Retina (tissue), 1 donor: ENCODE data around the gene MYL10.
"Not testable (repeated sequence)": the region's sequence is repeated elsewhere in the genome, so short reads cannot be mapped to it uniquely, and the experiment has no call there.

Experiments
- DNase-seq: peaks from one replicate; pipeline ENCODE4 v3.0.0-alpha.2; 2016

Gene MYL10

GRCh38 chr7:101618207-101618839 lies 10.8 kb downstream of the MYL10 start:
- no peak for DNase-seq

- no peak for DNase-seq
These were observed 11.5 kb downstream of the MYL10 start for GRCh38 chr7:101617451-101618206.

- DNase-seq, result no peak
These were observed 13.7 kb downstream of the MYL10 start for GRCh38 chr7:101615446-101615845.

- DNase-seq, result no peak
These were observed 14.2 kb downstream of the MYL10 start for GRCh38 chr7:101614939-101615302.

- DNase-seq, result no peak
These were observed 14.8 kb downstream of the MYL10 start for GRCh38 chr7:101614098-101614938.

- no peak for DNase-seq
These were observed 16.1 kb downstream of the MYL10 start for GRCh38 chr7:101612885-101613515.

GRCh38 chr7:101608772-101609713 lies 20.1 kb downstream of the MYL10 start:
- DNase-seq, result no peak

GRCh38 chr7:101606498-101606923 lies 22.6 kb downstream of the MYL10 start:
- DNase-seq, result no peak

GRCh38 chr7:101605611-101606497 lies 23.2 kb downstream of the MYL10 start:
- DNase-seq, result peak; percentile 27

GRCh38 chr7:101604934-101605332 lies 24.2 kb downstream of the MYL10 start:
- DNase-seq, result not testable (repeated sequence)

GRCh38 chr7:101604331-101604933 lies 24.7 kb downstream of the MYL10 start:
- DNase-seq, result no peak

GRCh38 chr7:101602484-101603241 lies 26.4 kb downstream of the MYL10 start:
- peak; percentile 88 for DNase-seq

GRCh38 chr7:101602082-101602481 lies 27.0 kb downstream of the MYL10 start:
- no peak for DNase-seq

GRCh38 chr7:101599787-101600186 lies 29.3 kb downstream of the MYL10 start:
- DNase-seq, result no peak

GRCh38 chr7:101598986-101599771 lies 29.9 kb downstream of the MYL10 start:
- peak; percentile 39 for DNase-seq

- peak; percentile 37 for DNase-seq
These were observed 30.6 kb downstream of the MYL10 start for GRCh38 chr7:101598422-101598985.

- DNase-seq, result no peak
These were observed 31.2 kb downstream of the MYL10 start for GRCh38 chr7:101597941-101598340.

GRCh38 chr7:101596898-101597297 lies 32.2 kb downstream of the MYL10 start:
- DNase-seq, result no peak
